CD4-positive, alpha-beta T cell treated with Interleukin-17A for 1 hour (primary cell): ENCODE results near the gene MS4A15.
"Not testable (repeated sequence)": the region's sequence is repeated elsewhere in the genome, so short reads cannot be mapped to it uniquely, and the experiment has no call there.

ENCODE experiments used
- DNase-seq: peaks from one replicate; pipeline ENCODE4 v3.0.0-alpha.2; 2020

Gene MS4A15

GRCh38 chr11:60810151-60810550 lies 53.5 kb downstream of the MS4A15 start:
- no peak for DNase-seq

GRCh38 chr11:60810569-60810968 lies 53.9 kb downstream of the MS4A15 start:
- DNase-seq = no peak

GRCh38 chr11:60813324-60813723 lies 56.7 kb downstream of the MS4A15 start:
- DNase-seq = no peak

- DNase-seq = no peak
Observed at GRCh38 chr11:60814112-60814511, 57.4 kb downstream of the MS4A15 start.

- no peak for DNase-seq
Observed at GRCh38 chr11:60816590-60817157, 60.0 kb downstream of the MS4A15 start.

- DNase-seq = no peak
Observed at GRCh38 chr11:60818057-60818456, 61.4 kb downstream of the MS4A15 start.

GRCh38 chr11:60821827-60822599 lies 65.3 kb downstream of the MS4A15 start:
- no peak for DNase-seq

GRCh38 chr11:60823745-60824306 lies 67.2 kb downstream of the MS4A15 start:
- DNase-seq = not testable (repeated sequence)

- no peak for DNase-seq
Observed at GRCh38 chr11:60825118-60825517, 68.5 kb downstream of the MS4A15 start.

- no peak for DNase-seq
Observed at GRCh38 chr11:60825790-60826189, 69.1 kb downstream of the MS4A15 start.
